Measurements from ENCODE around the gene CCDC61. TPM values are rescaled to one million over a fixed set of nuclear protein-coding genes. Genes with fewer than 3 reads are reported as not detected.

CCDC61 gene
- total RNA-seq, 1 donor = 0.94 TPM

- Histone ChIP-seq H3K27me3 (ENCODE audit: insufficient read depth, low read length) (peaks cover 37% of the 10 kb centered on the region), H3K4me1 (ENCODE audit: insufficient read depth, low read length) (peaks cover 21% of the 10 kb centered on the region), H3K4me3 (ENCODE audit: low read length) (no peak overlapping the region), H3K9me3 (ENCODE audit: low read depth, low read length) (no peaks in the 10 kb centered on the region)
Measured at GRCh38 chr19:45969676-45970075, 25.6 kb upstream of the CCDC61 start.

DNA sequence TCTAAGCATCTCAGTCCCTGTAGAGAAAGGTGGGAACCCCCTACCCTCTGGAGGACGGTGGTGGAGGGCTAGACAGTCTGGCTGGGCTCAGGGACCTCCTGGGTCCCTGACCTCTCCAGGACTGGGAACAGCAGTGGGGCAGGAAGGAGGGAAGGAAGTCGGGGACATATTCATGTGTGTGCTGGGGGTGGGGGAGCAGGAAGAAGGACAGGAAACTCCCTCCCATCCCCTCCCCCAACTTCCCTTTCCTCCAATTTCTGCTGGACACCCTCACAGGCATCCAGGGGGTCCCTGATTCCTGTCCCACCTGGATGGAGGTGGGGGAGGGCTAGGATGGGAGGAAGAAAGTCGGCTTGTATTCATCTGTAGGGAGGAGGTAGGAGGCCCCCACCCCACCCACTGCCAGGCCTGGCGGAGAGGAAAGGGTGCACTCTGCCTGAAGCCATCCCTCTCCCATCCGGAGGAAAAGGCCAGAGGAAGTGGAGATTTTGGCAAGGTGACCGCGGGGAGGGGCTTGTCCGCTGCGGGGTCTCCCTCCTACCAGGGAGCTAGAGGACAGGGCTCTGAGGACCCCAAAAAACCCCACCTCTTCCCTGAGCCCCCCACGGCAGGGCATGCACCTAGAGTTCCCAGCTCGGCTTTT is 23.9 kb upstream of the CCDC61 start:
- Histone ChIP-seq H3K4me1 (ENCODE audit: insufficient read depth, low read length) (peaks cover 21% of the 10 kb centered on the region), H3K27me3 (ENCODE audit: insufficient read depth, low read length) (peaks cover 47% of the 10 kb centered on the region), H3K4me3 (ENCODE audit: low read length) (no peak overlapping the region), H3K9me3 (ENCODE audit: low read depth, low read length) (no peaks in the 10 kb centered on the region)

DNA sequence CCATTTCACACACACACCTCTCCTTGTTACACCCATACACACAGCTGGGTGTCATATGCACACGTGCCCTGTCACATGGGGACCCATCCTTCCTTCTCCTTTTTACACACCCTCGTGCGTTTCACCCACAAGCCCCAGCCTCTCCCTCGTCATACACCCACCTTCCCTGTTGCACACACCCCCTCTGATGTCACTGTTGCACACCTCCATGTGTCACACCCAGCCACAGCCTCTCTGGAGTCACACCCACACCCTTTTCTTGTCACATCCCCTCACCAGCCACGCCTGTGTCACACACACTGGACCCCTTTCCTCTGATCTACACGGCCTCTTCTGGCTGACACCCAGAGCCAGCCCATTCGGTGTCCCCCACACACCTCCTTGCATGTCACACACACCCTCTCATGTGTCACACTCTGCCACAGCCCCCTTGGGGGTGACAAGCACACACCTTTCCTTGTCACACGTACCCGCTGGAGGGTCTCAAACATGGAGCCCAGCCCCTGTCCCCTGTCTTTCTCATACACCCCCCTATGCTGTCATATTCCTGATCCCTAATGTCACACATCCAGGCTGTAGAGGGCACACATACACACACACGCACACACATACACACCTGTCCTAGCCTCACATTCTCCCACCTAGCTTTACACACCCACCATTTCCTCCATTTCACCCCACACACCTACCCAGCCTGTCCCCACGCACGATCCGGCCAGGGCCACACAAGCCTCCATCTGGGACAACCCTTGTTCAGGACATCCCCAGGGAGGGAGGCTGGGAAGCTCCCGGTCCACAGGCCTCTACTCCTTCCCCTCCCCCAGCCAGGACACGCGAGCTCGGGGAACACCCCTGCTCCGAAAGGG is 23.0 kb upstream of the CCDC61 start:
- Histone ChIP-seq H3K4me1 (ENCODE audit: insufficient read depth, low read length) (peaks cover 21% of the 10 kb centered on the region), H3K27me3 (ENCODE audit: insufficient read depth, low read length) (peaks cover 47% of the 10 kb centered on the region), H3K4me3 (ENCODE audit: low read length) (no peak overlapping the region), H3K9me3 (ENCODE audit: low read depth, low read length) (no peaks in the 10 kb centered on the region)

- H3K9me3 ChIP-seq (ENCODE audit: low read depth, low read length) = no peaks in the 10 kb centered on the region
- H3K4me3 ChIP-seq (ENCODE audit: low read length) = no peak overlapping the region
- peaks cover 47% of the 10 kb centered on the region for H3K27me3 ChIP-seq (ENCODE audit: insufficient read depth, low read length)
- H3K4me1 ChIP-seq (ENCODE audit: insufficient read depth, low read length) = peaks cover 21% of the 10 kb centered on the region
Measured at GRCh38 chr19:45972947-45973540, 22.2 kb upstream of the CCDC61 start.

DNA sequence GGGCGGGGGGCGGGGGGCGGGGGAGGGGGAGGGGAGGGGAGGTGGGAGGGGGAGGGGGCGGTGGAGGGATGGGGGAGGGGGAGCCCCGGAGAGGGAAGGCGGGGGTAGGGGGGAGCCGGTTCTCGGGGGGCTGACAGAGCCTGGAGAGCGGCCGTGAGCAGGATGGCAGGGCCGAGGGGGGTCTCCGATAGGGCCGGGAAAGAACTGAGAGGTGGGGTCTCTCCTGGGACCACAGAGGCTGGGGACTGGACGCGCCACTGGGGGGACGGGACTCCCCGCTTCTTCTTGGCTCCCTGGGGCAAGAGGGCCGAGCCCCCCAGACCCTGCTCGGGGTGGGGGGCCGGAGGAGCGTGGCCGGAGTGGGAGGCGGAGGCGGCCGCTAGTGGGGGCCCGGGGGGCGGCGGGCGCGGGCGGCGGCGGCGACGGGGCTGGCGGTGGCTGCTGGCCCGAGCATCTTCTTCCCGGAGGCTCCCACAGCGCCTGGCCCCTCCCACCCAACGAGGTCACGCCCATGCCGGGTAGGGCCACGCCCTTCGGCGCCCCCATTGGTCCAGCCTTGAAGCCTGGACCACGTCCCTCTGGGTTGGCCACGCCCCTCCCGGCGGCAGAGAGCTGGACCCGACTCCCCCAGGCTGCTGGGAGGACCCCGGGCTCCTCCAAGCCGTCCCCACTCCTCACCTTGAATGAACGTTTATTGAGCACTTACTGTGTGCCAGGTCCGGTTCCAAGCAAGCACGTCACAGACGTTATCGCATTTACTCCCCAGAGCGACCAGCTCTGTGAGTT is 21.5 kb upstream of the CCDC61 start, which contains the start of gene NOVA2:
Gene NOVA2, minus strand, starts transcription at position 313 of the 786 bp plus-strand sequence. CDS start 514 bp downstream, outside the sequence.
- Histone ChIP-seq H3K27me3 (ENCODE audit: insufficient read depth, low read length) (peaks cover 47% of the 10 kb centered on the region), H3K4me3 (ENCODE audit: low read length) (no peak within 1 kb of the TSS), H3K9me3 (ENCODE audit: low read depth, low read length) (no peaks in the 10 kb centered on the region), H3K4me1 (ENCODE audit: insufficient read depth, low read length) (peaks cover 21% of the 10 kb centered on the region)

- Histone ChIP-seq H3K9me3 (ENCODE audit: low read depth, low read length) (no peaks in the 10 kb centered on the region), H3K4me3 (ENCODE audit: low read length) (no peak overlapping the region), H3K4me1 (ENCODE audit: insufficient read depth, low read length) (peaks cover 21% of the 10 kb centered on the region), H3K27me3 (ENCODE audit: insufficient read depth, low read length) (peaks cover 42% of the 10 kb centered on the region)
Measured at GRCh38 chr19:45975306-45976070, 19.8 kb upstream of the CCDC61 start.

GRCh38 chr19:45976178-45976577 is 19.1 kb upstream of the CCDC61 start:
- H3K27me3 ChIP-seq (ENCODE audit: insufficient read depth, low read length) = peaks cover 35% of the 10 kb centered on the region
- peaks cover 20% of the 10 kb centered on the region for H3K4me1 ChIP-seq (ENCODE audit: insufficient read depth, low read length)
- H3K4me3 ChIP-seq (ENCODE audit: low read length) = no peak overlapping the region
- H3K9me3 ChIP-seq (ENCODE audit: low read depth, low read length) = no peaks in the 10 kb centered on the region

GRCh38 chr19:45978156-45978555 is 17.1 kb upstream of the CCDC61 start:
- Histone ChIP-seq H3K4me1 (ENCODE audit: insufficient read depth, low read length) (peaks cover 5% of the 10 kb centered on the region), H3K27me3 (ENCODE audit: insufficient read depth, low read length) (peaks cover 19% of the 10 kb centered on the region), H3K9me3 (ENCODE audit: low read depth, low read length) (no peaks in the 10 kb centered on the region), H3K4me3 (ENCODE audit: low read length) (no peak overlapping the region)

DNA sequence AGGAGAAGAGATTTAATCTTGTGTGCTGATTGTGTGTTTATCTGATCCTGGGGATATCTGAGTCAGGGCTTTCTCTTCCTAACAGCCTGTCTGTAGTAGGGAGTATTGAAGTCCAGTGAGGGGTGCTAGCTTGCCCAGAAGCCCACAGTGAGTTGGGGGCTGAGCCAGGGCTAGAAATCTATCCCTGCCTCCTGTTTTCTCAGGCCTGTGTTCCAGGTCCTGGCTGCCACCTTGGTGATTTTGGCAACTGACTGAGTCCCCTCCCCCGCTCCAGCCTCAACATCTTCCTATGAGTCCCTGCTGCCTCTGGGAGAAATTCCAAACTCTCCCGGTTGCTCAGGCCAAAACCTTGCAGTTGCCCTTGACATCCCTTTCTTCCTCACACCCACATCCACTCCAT is 13.9 kb upstream of the CCDC61 start:
- Histone ChIP-seq H3K4me1 (ENCODE audit: insufficient read depth, low read length) (no peaks in the 10 kb centered on the region), H3K4me3 (ENCODE audit: low read length) (no peak overlapping the region), H3K9me3 (ENCODE audit: low read depth, low read length) (no peaks in the 10 kb centered on the region), H3K27me3 (ENCODE audit: insufficient read depth, low read length) (no peaks in the 10 kb centered on the region)

GRCh38 chr19:45985321-45985720 is 9.9 kb upstream of the CCDC61 start:
- Histone ChIP-seq H3K27me3 (ENCODE audit: insufficient read depth, low read length) (no peaks in the 10 kb centered on the region), H3K4me3 (ENCODE audit: low read length) (no peak overlapping the region), H3K9me3 (ENCODE audit: low read depth, low read length) (no peaks in the 10 kb centered on the region), H3K4me1 (ENCODE audit: insufficient read depth, low read length) (no peaks in the 10 kb centered on the region)

- Histone ChIP-seq H3K4me1 (ENCODE audit: insufficient read depth, low read length) (peaks cover 7% of the 10 kb centered on the region), H3K4me3 (ENCODE audit: low read length) (no peak overlapping the region), H3K27me3 (ENCODE audit: insufficient read depth, low read length) (no peaks in the 10 kb centered on the region), H3K9me3 (ENCODE audit: low read depth, low read length) (no peaks in the 10 kb centered on the region)
Measured at GRCh38 chr19:45990113-45990728, 5.0 kb upstream of the CCDC61 start.

- H3K4me3 ChIP-seq (ENCODE audit: low read length) = peak overlapping the region; percentile 47
- H3K27me3 ChIP-seq (ENCODE audit: insufficient read depth, low read length) = no peaks in the 10 kb centered on the region
- no peaks in the 10 kb centered on the region for H3K9me3 ChIP-seq (ENCODE audit: low read depth, low read length)
- H3K4me1 ChIP-seq (ENCODE audit: insufficient read depth, low read length) = peaks cover 17% of the 10 kb centered on the region
Measured at GRCh38 chr19:45994456-45994997, 740 bp upstream of the CCDC61 start.

DNA sequence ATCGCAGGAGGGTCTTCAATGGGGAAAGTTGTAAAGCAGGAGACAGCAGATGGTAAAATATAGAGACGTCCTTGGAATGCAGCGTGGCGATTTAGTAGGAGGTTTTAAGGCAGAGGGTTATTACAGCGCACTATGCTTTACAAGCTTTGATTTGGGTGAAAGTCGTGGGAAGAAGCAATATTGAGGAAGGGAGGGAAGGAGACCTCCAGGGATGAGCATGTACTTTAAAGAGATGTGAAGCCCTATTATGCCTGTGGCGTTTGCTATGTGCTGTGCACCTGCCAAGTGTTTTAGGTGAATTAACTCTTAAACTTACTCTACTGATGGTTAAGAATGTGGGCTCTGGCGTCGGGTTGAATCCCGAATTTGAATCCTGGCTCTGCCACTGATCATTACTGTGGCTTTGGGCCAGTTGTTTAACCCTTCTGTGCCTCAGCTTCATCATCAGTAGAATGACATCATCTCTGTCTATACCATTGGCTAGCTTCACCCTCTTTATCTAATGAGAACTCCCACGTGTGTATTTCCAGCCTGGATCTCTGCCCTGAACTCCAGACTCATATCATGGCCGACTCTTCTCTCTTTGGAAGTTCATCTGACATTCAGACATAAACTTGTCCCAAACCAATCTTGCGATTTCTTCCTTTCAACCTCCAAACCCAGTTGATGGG is 583 bp downstream of the CCDC61 start:
- Histone ChIP-seq H3K4me3 (ENCODE audit: low read length) (peak overlapping the region; percentile 62), H3K9me3 (ENCODE audit: low read depth, low read length) (no peaks in the 10 kb centered on the region), H3K27me3 (ENCODE audit: insufficient read depth, low read length) (no peaks in the 10 kb centered on the region), H3K4me1 (ENCODE audit: insufficient read depth, low read length) (peaks cover 30% of the 10 kb centered on the region)

All from mononuclear cell (primary cell).